ENCODE data around the gene POLR2L. TPM values are rescaled to one million over a fixed set of nuclear protein-coding genes. Genes with fewer than 3 reads are reported as not detected.

POLR2L gene
- total and polyA plus RNA-seq, 7 donors: 34.9 to 198 (median 75.3) TPM

GRCh38 chr11:838441-839279, 3.7 kb downstream of the POLR2L start:
- no peak for DNase-seq
- Histone ChIP-seq H3K9me3 (no peaks in the 10 kb centered on the region), H3K4me3 (no peak overlapping the region), H3K36me3 (peaks cover 18 to 52% (median 39%) of the 10 kb centered on the region in 4 donors), H3K4me1 (peaks cover 0 to 81% (median 56%) of the 10 kb centered on the region in 4 donors), H3K27ac (peak overlapping the region in 3 of 4 donors; percentile 22 to 28 (median 26)), H3K27me3 (no peaks in the 10 kb centered on the region)
- intact Hi-C loops (cut with DNase I): no loop called here
- TF ChIP-seq EP300 (IDR thresholded peaks at IDR 0.05) (no peak), POLR2AphosphoS5 (IDR thresholded peaks at IDR 0.05) (no peak), CTCF (IDR thresholded peaks at IDR 0.05) (no peak), POLR2A (IDR thresholded peaks at IDR 0.05) (no peak)
- 22 to 57% methylated on average over 17 of the region's 17 CpGs for whole genome bisulfite sequencing, 2 donors

- TF ChIP-seq CTCF (IDR thresholded peaks at IDR 0.05): no peak
- TF ChIP-seq POLR2A (IDR thresholded peaks at IDR 0.05): no peak
- no peak for TF ChIP-seq EP300 (IDR thresholded peaks at IDR 0.05)
- TF ChIP-seq POLR2AphosphoS5 (IDR thresholded peaks at IDR 0.05): no peak
- intact Hi-C loops (cut with DNase I): no loop called here
- Histone ChIP-seq H3K27me3 (no peaks in the 10 kb centered on the region), H3K9me3 (no peaks in the 10 kb centered on the region), H3K4me3 (no peak overlapping the region), H3K27ac (peak overlapping the region in 3 of 4 donors; percentile 9 to 26 (median 22)), H3K36me3 (peaks cover 18 to 52% (median 39%) of the 10 kb centered on the region in 4 donors), H3K4me1 (peaks cover 0 to 78% (median 54%) of the 10 kb centered on the region in 4 donors)
- 67 to 77% methylated on average over 8 of the region's 8 CpGs for WGBS, 2 donors
- no peak for DNase-seq
Measured at GRCh38 chr11:837990-838307, 4.4 kb downstream of the POLR2L start.

- no peak for DNase-seq
- no peak for TF ChIP-seq POLR2A (IDR thresholded peaks at IDR 0.05)
- no peak for TF ChIP-seq POLR2AphosphoS5 (IDR thresholded peaks at IDR 0.05)
- TF ChIP-seq CTCF (IDR thresholded peaks at IDR 0.05): no peak
- no peak for TF ChIP-seq EP300 (IDR thresholded peaks at IDR 0.05)
- H3K9me3 ChIP-seq: no peaks in the 10 kb centered on the region
- 82 to 89% methylated on average over 22 of the region's 22 CpGs for WGBS, 2 donors
- H3K27ac ChIP-seq: peak overlapping the region in 3 of 4 donors; percentile 11 to 89 (median 82)
- intact Hi-C loops (cut with DNase I): no loop called here
- peaks cover 0 to 1% (median 0%) of the 10 kb centered on the region in 3 donors for H3K27me3 ChIP-seq
- H3K36me3 ChIP-seq: peaks cover 18 to 52% (median 39%) of the 10 kb centered on the region in 4 donors
- peaks cover 0 to 79% (median 57%) of the 10 kb centered on the region in 4 donors for H3K4me1 ChIP-seq
- no peak overlapping the region for H3K4me3 ChIP-seq
Measured at GRCh38 chr11:837189-837989, 4.9 kb downstream of the POLR2L start.

- no peaks in the 10 kb centered on the region for H3K9me3 ChIP-seq
- intact Hi-C loops (cut with DNase I): no loop called here
- peaks cover 18 to 52% (median 39%) of the 10 kb centered on the region in 4 donors for H3K36me3 ChIP-seq
- no peak overlapping the region for H3K4me3 ChIP-seq
- peaks cover 0 to 83% (median 59%) of the 10 kb centered on the region in 4 donors for H3K4me1 ChIP-seq
- TF ChIP-seq POLR2AphosphoS5 (IDR thresholded peaks at IDR 0.05): no peak
- TF ChIP-seq EP300 (IDR thresholded peaks at IDR 0.05): no peak
- no peak for TF ChIP-seq CTCF (IDR thresholded peaks at IDR 0.05)
- TF ChIP-seq POLR2A (IDR thresholded peaks at IDR 0.05): no peak
- 89% methylated on average over 9 of the region's 9 CpGs for WGBS, 2 donors
- peaks cover 0 to 8% (median 3%) of the 10 kb centered on the region in 3 donors for H3K27me3 ChIP-seq
- peak overlapping the region in 3 of 4 donors; percentile 82 to 89 (median 82) for H3K27ac ChIP-seq
- no peak for DNase-seq
Measured at GRCh38 chr11:836700-837099, 5.6 kb downstream of the POLR2L start.
